8988T (cell line): ENCODE data around the gene PTPRR.

Source experiments
- DNase-seq: peaks from one replicate; pipeline ENCODE4 v3.0.0; 2011

Gene PTPRR

DNA sequence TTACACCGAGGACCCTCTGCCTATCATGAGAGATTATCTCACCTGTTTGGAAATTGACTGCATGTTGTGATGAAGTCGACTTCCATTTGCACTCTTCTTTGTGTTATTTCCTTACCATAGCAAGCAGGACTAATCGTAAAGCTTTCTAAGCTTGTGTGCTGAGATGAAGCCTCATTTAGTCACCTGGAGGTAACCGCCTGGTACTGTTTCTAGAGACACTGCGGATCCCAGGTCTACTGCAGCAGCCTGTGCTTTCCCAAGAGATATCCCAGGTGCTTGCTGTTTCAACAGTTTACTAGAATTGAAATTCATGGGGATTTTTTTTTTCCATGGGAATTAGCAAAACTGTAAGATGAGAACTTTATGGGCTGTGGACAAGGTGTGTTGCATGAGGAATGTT, 131.8 kb downstream of the PTPRR start:
- DNase-seq = no peak

GRCh38 chr12:70787612-70788011, 132.9 kb downstream of the PTPRR start:
- DNase-seq = no peak

- DNase-seq = no peak
These were observed 134.6 kb downstream of the PTPRR start for GRCh38 chr12:70785896-70786295.

DNA sequence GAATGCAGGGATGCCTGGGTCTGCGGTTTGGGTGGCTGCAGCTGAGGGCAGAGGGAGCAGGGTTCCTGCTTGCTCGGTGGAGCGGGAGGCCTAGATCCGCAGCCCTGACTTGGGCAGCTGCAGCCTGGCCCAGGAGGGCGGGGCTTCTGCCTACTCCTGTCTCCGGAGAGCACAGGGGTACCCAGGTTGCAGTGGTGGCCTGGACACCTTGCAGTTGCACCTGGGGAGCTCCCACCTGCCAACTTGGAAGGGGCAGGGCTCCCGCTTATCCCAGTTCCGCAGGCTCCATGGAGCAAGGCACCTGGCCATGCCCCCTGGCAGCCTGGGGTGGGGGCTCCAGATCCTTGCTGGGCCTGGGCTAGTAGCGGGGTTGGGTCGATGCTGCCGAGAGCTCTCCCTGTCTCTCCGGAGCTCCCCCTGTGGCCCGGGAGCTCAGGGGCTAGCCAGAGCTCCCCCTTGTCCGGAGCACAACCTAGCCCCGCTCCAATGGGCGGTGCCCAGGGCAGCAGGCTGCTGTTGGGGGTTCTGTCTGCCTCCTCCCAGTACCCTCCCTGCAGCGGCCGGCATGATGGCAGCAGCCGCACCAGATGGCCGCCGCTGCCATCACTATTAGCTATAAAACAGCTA, 136.4 kb downstream of the PTPRR start:
- no peak for DNase-seq

GRCh38 chr12:70783455-70783854, 137.1 kb downstream of the PTPRR start:
- DNase-seq = no peak

GRCh38 chr12:70779250-70779649, 141.3 kb downstream of the PTPRR start:
- DNase-seq = no peak

GRCh38 chr12:70774055-70774454, 146.5 kb downstream of the PTPRR start:
- no peak for DNase-seq

DNA sequence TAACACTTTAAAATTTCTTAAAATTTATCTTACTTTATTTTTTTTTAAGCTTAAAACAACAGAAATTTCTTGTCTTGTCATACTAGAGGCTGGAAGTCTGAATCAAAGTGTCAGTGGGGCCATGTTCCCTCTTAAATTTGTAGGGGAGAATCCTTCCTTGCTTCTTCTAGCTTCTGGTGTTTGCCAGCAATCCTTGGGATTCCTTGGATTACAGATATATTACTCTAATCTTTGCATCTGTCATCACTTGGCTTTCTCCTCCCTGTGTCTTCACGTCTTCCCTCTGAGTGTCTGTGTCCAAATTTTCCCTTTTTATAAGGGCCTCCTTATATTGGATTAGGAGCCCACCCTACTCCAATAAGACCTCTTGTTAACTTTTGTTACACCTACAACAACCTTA, 147.7 kb downstream of the PTPRR start:
- DNase-seq = no peak

DNA sequence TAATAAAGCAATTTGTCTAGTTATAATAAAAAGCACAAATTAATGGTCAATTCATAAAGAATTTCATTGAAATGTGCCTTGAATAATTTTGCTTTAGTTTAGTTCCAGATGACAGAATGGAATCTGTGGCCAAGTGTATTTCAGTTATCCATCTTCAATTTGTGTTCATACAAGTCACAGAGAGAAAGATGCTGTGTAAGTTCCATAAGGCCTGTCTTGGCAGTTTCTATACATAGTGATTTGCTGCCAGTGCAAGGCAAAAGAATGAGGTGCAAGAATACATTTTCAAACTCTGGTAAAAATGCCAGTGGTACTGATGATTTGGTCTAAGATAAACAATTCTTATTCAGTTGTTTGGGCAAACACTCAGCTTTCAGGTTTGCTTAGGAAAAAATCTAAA, 149.0 kb downstream of the PTPRR start:
- DNase-seq = no peak

DNA sequence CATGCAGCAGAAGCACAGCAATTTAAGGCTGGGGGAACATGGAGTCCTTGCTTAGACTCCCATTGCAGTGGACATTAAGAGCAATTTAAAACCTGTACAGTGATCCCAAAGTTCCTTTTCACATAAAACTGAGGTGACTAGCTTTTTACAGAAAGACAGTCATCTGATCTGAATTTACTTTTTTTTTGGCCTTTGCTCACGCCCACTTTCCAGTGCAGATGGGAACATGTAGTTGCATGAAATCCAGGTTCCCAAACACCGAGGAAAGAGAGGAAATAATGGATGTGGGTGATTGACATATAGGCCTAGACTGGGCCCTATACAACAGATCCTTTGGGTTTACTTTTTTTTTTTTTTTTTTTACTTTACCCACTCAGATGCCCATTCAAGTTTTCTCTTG, 156.9 kb downstream of the PTPRR start:
- DNase-seq = no peak

- DNase-seq = no peak
These were observed 158.5 kb downstream of the PTPRR start for GRCh38 chr12:70762000-70762399.

DNA sequence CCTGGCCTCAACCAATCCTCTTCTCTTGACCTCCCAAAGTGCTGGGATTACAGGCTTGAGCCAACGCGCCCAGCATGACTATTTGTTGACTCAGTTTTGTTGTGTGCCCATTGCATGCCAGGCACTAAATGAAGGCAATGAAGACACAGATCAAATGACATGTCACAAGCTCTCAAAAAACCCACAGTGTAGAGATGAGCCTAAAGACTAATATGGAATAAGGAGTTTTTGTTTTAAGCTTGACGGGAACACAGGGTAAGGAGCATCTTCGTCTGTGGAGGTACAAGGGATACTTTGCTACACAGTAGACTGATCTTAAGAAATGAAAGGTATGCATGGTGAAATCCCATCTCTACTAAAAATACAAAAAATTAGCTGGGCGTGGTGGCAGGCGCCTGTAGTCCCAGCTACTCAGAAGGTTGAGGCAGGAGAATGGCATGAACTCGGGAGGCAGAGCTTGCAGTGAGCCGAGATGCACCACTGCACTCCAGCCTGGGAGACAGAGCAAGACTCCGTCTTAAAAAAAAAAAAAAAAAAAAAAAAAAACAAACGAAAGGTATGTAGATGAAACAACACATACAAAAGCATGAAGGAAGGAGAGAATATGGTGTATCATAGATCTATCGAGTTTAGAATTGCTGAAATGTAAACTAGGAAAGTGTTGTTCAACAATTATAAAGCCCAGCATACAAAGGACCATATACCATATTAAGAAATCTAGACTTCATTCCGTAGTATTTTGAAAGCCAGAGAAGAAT, 161.2 kb downstream of the PTPRR start:
- DNase-seq = no peak

GRCh38 chr12:70758494-70758845, 162.1 kb downstream of the PTPRR start:
- DNase-seq = no peak

DNA sequence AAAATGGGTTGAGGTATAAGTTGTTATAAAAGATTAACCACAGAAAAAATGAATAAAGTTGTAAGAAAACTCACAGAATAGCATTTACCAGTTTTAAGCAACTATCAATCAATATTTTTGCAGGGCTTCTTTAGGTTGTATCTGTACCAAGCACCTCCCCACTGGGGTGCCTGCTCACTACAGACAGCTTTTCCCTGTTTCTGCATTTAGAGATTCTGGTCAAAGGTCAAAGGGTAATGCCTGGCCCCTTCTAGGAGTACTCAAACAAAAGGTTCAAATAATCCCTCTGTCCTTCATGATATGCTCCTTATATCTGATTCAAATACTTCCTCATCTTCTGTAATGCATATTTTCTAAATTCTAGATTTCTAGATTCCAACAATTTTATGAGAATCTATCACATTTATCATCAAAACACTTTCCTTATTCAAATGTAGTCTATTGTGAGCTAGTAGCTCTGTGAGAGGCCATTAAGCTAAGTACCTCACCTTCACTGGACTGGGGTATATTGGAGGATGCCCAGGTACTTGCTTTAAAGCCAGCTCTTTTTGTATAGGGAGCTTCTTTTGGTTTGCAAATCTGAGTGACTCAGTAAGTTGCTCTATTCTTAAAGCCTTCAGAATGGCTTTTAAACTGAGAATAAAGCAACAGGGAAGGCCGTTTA, 162.6 kb downstream of the PTPRR start:
- no peak for DNase-seq

GRCh38 chr12:70756791-70757190, 163.7 kb downstream of the PTPRR start:
- DNase-seq = no peak

DNA sequence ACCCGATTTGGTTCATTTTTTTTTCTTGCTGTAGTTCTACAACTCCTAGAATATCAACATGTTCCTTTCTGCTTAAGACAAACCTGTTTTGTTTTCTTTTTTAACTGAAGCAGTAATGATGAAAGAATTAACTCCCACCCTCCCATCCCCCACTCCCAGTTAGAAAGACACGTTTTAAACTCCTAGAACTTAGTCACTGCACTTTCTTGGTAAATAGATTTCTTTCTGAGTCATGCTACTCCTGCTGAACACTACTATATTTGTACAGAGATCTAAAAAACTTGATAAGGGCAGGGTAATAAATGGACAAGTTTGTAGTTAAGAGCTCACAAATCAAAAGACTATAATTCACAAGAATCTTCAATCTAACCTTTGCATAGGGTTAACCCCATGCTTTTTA, 164.4 kb downstream of the PTPRR start:
- DNase-seq = no peak

DNA sequence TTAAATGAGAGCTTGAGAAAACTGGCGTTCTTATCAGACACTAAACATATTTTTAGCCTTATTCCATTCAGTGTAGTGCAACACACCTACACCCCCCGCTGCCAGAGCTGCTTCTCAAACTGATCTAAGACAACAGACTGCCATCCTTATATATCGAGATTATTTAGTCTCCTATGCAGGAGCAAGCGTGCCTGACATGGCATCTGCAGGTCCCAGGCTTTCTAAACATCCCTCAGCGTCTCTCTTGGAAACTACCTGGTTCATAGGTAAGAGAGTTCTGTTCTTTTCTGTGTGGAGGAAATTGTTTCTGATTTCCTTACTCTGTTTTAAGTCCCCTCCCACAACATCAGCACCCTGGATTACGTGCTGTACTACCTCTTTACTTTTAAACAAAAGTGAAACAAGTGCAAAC, 166.2 kb downstream of the PTPRR start:
- no peak for DNase-seq

DNA sequence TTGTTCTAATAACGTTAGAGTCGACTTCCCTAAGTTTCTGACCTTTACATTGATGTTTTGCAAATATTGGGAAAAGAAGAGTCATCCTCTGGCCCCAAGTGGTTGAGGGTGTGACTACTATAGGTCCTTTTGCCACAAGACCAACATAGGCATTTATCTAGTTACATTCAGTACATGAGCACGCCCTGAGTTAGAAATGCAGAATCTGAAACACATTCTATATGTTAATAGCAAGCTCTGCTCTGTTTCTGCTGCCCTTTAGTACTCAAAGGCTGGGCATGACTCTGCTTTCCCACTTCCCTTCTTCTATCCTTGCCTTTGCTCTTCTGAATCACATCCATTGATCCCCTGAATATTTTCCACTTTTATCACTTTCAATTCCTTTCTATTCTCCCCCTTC, 168.2 kb downstream of the PTPRR start:
- DNase-seq = no peak

GRCh38 chr12:70749931-70750330, 170.6 kb downstream of the PTPRR start:
- DNase-seq = no peak

GRCh38 chr12:70748809-70749208, 171.7 kb downstream of the PTPRR start:
- DNase-seq = no peak

GRCh38 chr12:70747445-70748260, 172.9 kb downstream of the PTPRR start:
- DNase-seq = no peak

DNA sequence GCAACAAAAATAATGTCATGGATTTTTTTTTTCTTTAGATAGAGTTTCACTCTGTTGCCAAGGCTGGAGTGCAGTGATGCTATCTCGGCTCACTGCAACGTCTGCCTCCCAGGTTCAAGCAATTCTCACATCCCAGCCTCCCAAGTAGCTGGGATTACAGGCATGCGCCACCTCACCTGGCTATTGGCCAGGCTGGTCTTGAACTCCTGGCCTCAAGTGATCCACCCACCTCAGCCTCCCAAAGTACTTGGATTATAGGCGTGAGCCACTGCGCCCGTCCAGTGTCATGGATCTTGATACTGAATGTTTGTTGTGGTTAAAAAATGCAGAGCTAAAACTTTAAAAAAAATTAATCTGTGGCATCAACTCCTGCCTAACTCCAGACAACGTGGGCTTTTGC, 175.5 kb downstream of the PTPRR start:
- DNase-seq = no peak

GRCh38 chr12:70744178-70744577, 176.4 kb downstream of the PTPRR start:
- DNase-seq = no peak

DNA sequence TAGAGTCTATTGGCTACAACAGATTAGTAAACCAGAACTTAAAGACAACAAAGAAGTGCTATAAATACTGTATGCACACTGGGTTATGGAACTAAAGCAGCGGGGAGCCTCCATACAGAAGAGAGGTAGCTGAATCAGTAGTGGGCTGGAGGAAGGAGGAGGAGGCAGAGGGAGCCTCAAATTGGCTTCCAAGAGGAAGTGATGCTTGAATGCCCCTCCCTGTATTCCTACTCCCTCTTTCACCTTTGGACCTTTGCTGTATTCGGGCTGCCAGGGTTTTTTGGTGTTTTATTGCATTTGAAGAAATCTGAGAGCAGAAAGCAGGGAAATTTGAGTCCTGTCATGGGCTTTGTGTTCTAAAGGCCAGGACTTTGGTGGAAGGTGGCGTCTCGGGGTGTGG, 179.3 kb downstream of the PTPRR start:
- DNase-seq = no peak
